ENCODE results near the gene CYP2J2. TPM values are rescaled to one million over a fixed set of nuclear protein-coding genes. Genes with fewer than 3 reads are reported as not detected.
A peak's percentile ranks its signal among the peaks of the same experiment; 100 is the strongest.
"Not testable (repeated sequence)": the region's sequence is repeated elsewhere in the genome, so short reads cannot be mapped to it uniquely, and the experiment has no call there.

CYP2J2 gene
- total RNA-seq (2014; rRNA removed): 0.11 and 0.45 TPM in 2 replicates
- 0.10 TPM for polyA plus RNA-seq (2012)

- peak; percentile 8 for DNase-seq (ENCODE audit: low read depth)
These were observed at the start of gene CYP2J2 for GRCh38 chr1:59926381-59927123. Gene CYP2J2 (minus strand): TSS chr1:59926773. CDS start chr1:59926746, 27 bp downstream.

GRCh38 chr1:59973719-59974118 lies 47.1 kb upstream of the CYP2J2 start:
- DNase-seq (ENCODE audit: low read depth): no peak

GRCh38 chr1:59972216-59972927 lies 45.8 kb upstream of the CYP2J2 start:
- DNase-seq (ENCODE audit: low read depth): no peak

GRCh38 chr1:59971464-59971911 lies 44.9 kb upstream of the CYP2J2 start:
- DNase-seq (ENCODE audit: low read depth): peak; percentile 51

- not testable (repeated sequence) for DNase-seq (ENCODE audit: low read depth)
These were observed 43.1 kb upstream of the CYP2J2 start for GRCh38 chr1:59969542-59970175.

GRCh38 chr1:59968746-59969145 lies 42.2 kb upstream of the CYP2J2 start:
- not testable (repeated sequence) for DNase-seq (ENCODE audit: low read depth)

- DNase-seq (ENCODE audit: low read depth): no peak
These were observed 41.2 kb upstream of the CYP2J2 start for GRCh38 chr1:59967780-59968179.

- DNase-seq (ENCODE audit: low read depth): no peak
These were observed 40.6 kb upstream of the CYP2J2 start for GRCh38 chr1:59967141-59967697.

- peak; percentile 55 for DNase-seq (ENCODE audit: low read depth)
These were observed 25.5 kb upstream of the CYP2J2 start for GRCh38 chr1:59952065-59952464.

- DNase-seq (ENCODE audit: low read depth): no peak
These were observed 23.1 kb upstream of the CYP2J2 start for GRCh38 chr1:59949648-59950047.

- no peak for DNase-seq (ENCODE audit: low read depth)
These were observed 22.4 kb upstream of the CYP2J2 start for GRCh38 chr1:59948990-59949389.

GRCh38 chr1:59947047-59947938 lies 20.7 kb upstream of the CYP2J2 start:
- DNase-seq (ENCODE audit: low read depth): peak; percentile 51

GRCh38 chr1:59945790-59946189 lies 19.2 kb upstream of the CYP2J2 start:
- no peak for DNase-seq (ENCODE audit: low read depth)

- DNase-seq (ENCODE audit: low read depth): no peak
These were observed 12.8 kb upstream of the CYP2J2 start for GRCh38 chr1:59939393-59939792.

GRCh38 chr1:59937636-59938210 lies 11.2 kb upstream of the CYP2J2 start:
- no peak for DNase-seq (ENCODE audit: low read depth)

GRCh38 chr1:59936358-59936821 lies 9.8 kb upstream of the CYP2J2 start:
- DNase-seq (ENCODE audit: low read depth): no peak

- no peak for DNase-seq (ENCODE audit: low read depth)
These were observed 2.4 kb upstream of the CYP2J2 start for GRCh38 chr1:59928996-59929395.

GRCh38 chr1:59927213-59927612 lies 640 bp upstream of the CYP2J2 start:
- no peak for DNase-seq (ENCODE audit: low read depth)

- no peak for DNase-seq (ENCODE audit: low read depth)
These were observed 1.9 kb downstream of the CYP2J2 start for GRCh38 chr1:59924653-59925052.

GRCh38 chr1:59921258-59921899 lies 5.2 kb downstream of the CYP2J2 start:
- not testable (repeated sequence) for DNase-seq (ENCODE audit: low read depth)
